HepG2 (cell line): ENCODE data around the gene LSM2. TPM values are rescaled to one million over a fixed set of nuclear protein-coding genes. Genes with fewer than 3 reads are reported as not detected.

Experiments used
- CENPBD1 ChIP-seq: sonication (generic); formaldehyde crosslinking; IDR thresholded peaks from 2 replicates; pipeline ENCODE4 v1.8.0; 2022; ENCODE audit warnings: missing genetic modification reagents, low read depth, mild to moderate bottlenecking, borderline replicate concordance
- E2F1 ChIP-seq: sonication (generic); formaldehyde crosslinking; IDR thresholded peaks from 2 replicates; pipeline ENCODE4 v1.5.0; 2020; ENCODE audit warnings: missing genetic modification reagents
- FOXM1 ChIP-seq: sonication (generic); formaldehyde crosslinking; IDR thresholded peaks from 2 replicates; pipeline ENCODE4 v1.5.0; 2020; ENCODE audit warnings: missing genetic modification reagents
- GMEB1 ChIP-seq: sonication (generic); formaldehyde crosslinking; IDR thresholded peaks from 2 replicates; pipeline ENCODE4 v1.5.1; 2020; ENCODE audit warnings: missing genetic modification reagents, mild to moderate bottlenecking, borderline replicate concordance
- ISX ChIP-seq: sonication (generic); formaldehyde crosslinking; conservative IDR thresholded peaks from 2 replicates; pipeline ENCODE4 v1.5.0; 2020; ENCODE audit warnings: missing genetic modification reagents
- MBD4 ChIP-seq: IDR thresholded peaks from 2 replicates; pipeline ENCODE4 v1.6.1; 2012; ENCODE audit warnings: low read length, inconsistent platforms, borderline replicate concordance
- PBX2 ChIP-seq: IDR thresholded peaks from 2 replicates; pipeline ENCODE4 v1.6.1; 2016; ENCODE audit warnings: control low read depth
- POLR2G ChIP-seq: fragments of 200-400 bp; formaldehyde crosslinking; IDR thresholded peaks from 2 replicates; pipeline ENCODE4 v1.6.1; 2018; ENCODE audit warnings: mild to moderate bottlenecking, low read depth, low read length, moderate library complexity
- SCMH1 ChIP-seq: sonication (generic); formaldehyde crosslinking; IDR thresholded peaks from 2 replicates; pipeline ENCODE4 v1.9.0; 2021; ENCODE audit warnings: missing genetic modification reagents, mild to moderate bottlenecking, borderline replicate concordance
- SIX4 ChIP-seq: sonication (generic); formaldehyde crosslinking; IDR thresholded peaks from 2 replicates; pipeline ENCODE4 v1.4.0; 2020; ENCODE audit warnings: missing genetic modification reagents
- SOX13 ChIP-seq, 3 experiments: fragments of 450-650 bp in 1 of 3; sonication (generic) in 1 of 3; formaldehyde crosslinking in 1 of 3; IDR thresholded peaks in 2 of 3; conservative IDR thresholded peaks in 1 of 3; 2 replicates each; pipeline versions ENCODE4 v1.5.0 to v1.6.1; 2016 to 2020; ENCODE audit warnings: antibody characterized with exemption in 1 of 3, mild to moderate bottlenecking in 1 of 3, missing compliant biosample characterization in 1 of 3, missing genetic modification reagents in 1 of 3, moderate library complexity in 1 of 3
- STAG1 ChIP-seq: sonication (generic); formaldehyde crosslinking; IDR thresholded peaks from 2 replicates; pipeline ENCODE4 v1.4.0; 2020; ENCODE audit warnings: missing genetic modification reagents
- WIZ ChIP-seq: sonication (generic); formaldehyde crosslinking; IDR thresholded peaks from 2 replicates; pipeline ENCODE4 v1.5.1; 2020; ENCODE audit warnings: mild to moderate bottlenecking, missing genetic modification reagents
- ZGPAT ChIP-seq: IDR thresholded peaks from 2 replicates; pipeline ENCODE4 v1.6.1; 2016; ENCODE audit warnings: mild to moderate bottlenecking
- ZNF614 ChIP-seq: IDR thresholded peaks from 2 replicates; pipeline ENCODE4 v1.6.1; 2018; ENCODE audit warnings: missing biosample characterization, missing genetic modification reagents, inconsistent platforms, borderline replicate concordance
- ZNF670 ChIP-seq: sonication (generic); formaldehyde crosslinking; IDR thresholded peaks from 2 replicates; pipeline ENCODE4 v1.8.0; 2022; ENCODE audit warnings: mild to moderate bottlenecking, missing genetic modification reagents, borderline replicate concordance
- ZNF800 ChIP-seq: sonication (generic); formaldehyde crosslinking; IDR thresholded peaks from 2 replicates; pipeline ENCODE4 v1.4.0; 2020; ENCODE audit warnings: missing genetic modification reagents
- polyA plus RNA-seq, 8 experiments: library from polyadenylated mRNA; depleted of rRNA in 3 of 8; stranded (reverse) in 7 of 8; unstranded in 1 of 8; fragments of >200 nt; fragmentation: Illumina TruSeq in 4 of 8; extraction: Trizol in 4 of 8; gene quantifications; 2 replicates each; pipeline versions ENCODE4 v1.2.1 to v1.2.3, GENCODE V29; 2011 to 2016; ENCODE audit warnings: low read depth in 4 of 8, missing spikeins in 1 of 8, mixed read lengths in 1 of 8; ENCODE audit not compliant: insufficient read depth in 1 of 8
- total RNA-seq, 5 experiments: library from RNA; depleted of rRNA; stranded (reverse); fragments of >200 nt; fragmentation: Illumina TruSeq; extraction: Trizol; gene quantifications; 2 replicates each; pipeline ENCODE4 v1.2.3, GENCODE V29; 2016; ENCODE audit warnings: low read depth in 1 of 5

LSM2 gene
- total and polyA plus RNA-seq, 2 of the 13 experiments (the other 11 are each of a cell fraction or from before 2014, with no cell fraction given): 69.4 to 90.5 TPM

- 0 out of 2 replicates have a peak, but pooled peaks have one; percentile 13 for TF ChIP-seq STAG1 (CRISPR knock-in tag)
- TF ChIP-seq MBD4: 0 out of 2 replicates have a peak, but pooled peaks have one; percentile 62
- TF ChIP-seq SCMH1 (CRISPR knock-in tag): no peak
- no peak for TF ChIP-seq SOX13 (IDR thresholded peaks at IDR 0.05)
- TF ChIP-seq SOX13 (CRISPR knock-in tag; conservative IDR thresholded peaks at IDR 0.05 in 1 of 2, IDR thresholded peaks at IDR 0.05 in 1 of 2): no peak
- no peak for TF ChIP-seq ZNF670 (CRISPR knock-in tag)
- TF ChIP-seq PBX2 (CRISPR knock-in tag): no peak
- no peak for TF ChIP-seq WIZ (CRISPR knock-in tag)
- TF ChIP-seq CENPBD1 (CRISPR knock-in tag): no peak
- TF ChIP-seq POLR2G: 0 out of 2 replicates have a peak, but pooled peaks have one; percentile 1
- 0 out of 2 replicates have a peak, but pooled peaks have one; percentile 12 for TF ChIP-seq E2F1
- no peak for TF ChIP-seq GMEB1 (CRISPR knock-in tag)
- TF ChIP-seq SIX4 (CRISPR knock-in tag): no peak
- TF ChIP-seq ISX (CRISPR knock-in tag): no peak
- no peak for TF ChIP-seq ZNF800 (CRISPR knock-in tag)
- no peak for TF ChIP-seq ZGPAT
- no peak for TF ChIP-seq ZNF614 (CRISPR knock-in tag)
- TF ChIP-seq FOXM1 (CRISPR knock-in tag): no peak
These were observed 30.0 kb upstream of the LSM2 start (continued) for GRCh38 chr6:31836474-31837368.
